ENCODE data around the gene GLRA3. TPM values are rescaled to one million over a fixed set of nuclear protein-coding genes. Genes with fewer than 3 reads are reported as not detected.

Gene GLRA3
- total and polyA plus RNA-seq, 2 of the 8 experiments (the other 6 are each of a cell fraction or from before 2014, with no cell fraction given) = 0.02 TPM; not detected in 1

DNA sequence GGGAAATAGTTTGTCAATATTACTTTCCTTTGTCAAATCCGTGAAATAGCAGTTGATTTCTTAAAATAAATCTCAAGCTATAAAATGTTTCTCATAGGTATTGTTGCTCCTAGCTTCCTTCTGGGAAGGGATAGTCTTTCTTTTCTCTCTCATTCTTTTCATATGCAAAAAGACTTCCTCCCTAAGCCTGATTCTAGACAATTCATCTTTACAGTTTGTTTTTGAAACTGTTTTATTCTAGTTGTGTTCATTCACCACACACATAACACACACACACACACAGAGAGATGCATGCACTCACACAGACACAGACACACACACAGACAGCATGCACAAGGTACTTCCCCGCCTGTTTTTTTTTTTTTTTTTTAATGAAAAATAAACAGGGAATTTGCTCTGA lies 18.2 kb downstream of the GLRA3 start (continued):
- TF ChIP-seq, protein P1, sequence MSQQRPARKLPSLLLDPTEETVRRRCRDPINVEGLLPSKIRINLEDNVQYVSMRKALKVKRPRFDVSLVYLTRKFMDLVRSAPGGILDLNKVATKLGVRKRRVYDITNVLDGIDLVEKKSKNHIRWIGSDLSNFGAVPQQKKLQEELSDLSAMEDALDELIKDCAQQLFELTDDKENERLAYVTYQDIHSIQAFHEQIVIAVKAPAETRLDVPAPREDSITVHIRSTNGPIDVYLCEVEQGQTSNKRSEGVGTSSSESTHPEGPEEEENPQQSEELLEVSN (IDR thresholded peaks at IDR 0.05) = no peak
- no peak for TF ChIP-seq MAFK (IDR thresholded peaks at IDR 0.05; ENCODE audit: low read depth, low read length)

Data from H1 (cell line).